ENCODE data around the gene MYOG. TPM values are rescaled to one million over a fixed set of nuclear protein-coding genes. Genes with fewer than 3 reads are reported as not detected.

Gene MYOG
- total RNA-seq, 4 donors from 2014 or later = 21.4 to 146 (median 73.1) TPM

DNA sequence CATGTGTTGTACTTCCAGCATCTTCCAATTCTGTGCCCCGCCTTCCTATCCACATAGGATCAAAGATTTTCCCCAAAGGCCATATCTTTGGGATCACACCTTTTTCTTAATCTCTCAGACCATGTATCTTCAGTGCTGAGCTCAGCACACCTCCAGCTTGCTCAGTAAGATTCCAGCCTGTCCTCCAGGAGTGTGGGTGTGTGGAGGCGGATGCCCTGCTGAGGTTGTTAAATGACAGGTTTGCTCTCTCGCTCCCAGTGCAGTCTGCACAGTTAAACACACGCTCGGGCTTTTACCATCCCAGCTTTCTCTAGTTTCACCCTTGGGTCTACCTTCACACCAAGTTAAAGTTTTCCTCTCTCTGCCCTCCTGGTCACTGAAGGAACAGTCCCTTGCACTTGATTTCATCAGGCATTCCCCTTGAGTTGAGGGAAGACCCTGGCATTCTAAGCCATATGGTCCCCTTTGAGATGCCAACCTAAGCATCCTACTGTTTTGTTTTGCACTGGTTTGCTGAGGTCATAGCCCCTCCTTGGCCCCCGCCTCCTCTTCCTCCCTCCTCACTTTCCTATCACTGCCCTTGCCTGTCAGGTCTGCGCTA is 13.7 kb downstream of the MYOG start:
- H3K4me3 ChIP-seq = no peak overlapping the region
- H3K9me3 ChIP-seq = no peaks in the 10 kb centered on the region
- H3K27ac ChIP-seq = peak overlapping the region in 2 of 4 donors; percentile 18 to 44
- H3K27me3 ChIP-seq = no peaks in the 10 kb centered on the region
- H3K4me1 ChIP-seq = peaks cover 31 to 36% of the 10 kb centered on the region in 2 donors
- in situ Hi-C loops (cut with MboI; ENCODE audit: low sequenced_read_pairs in 4 of 4) = no loop called here
- no peak for TF ChIP-seq POLR2A (IDR thresholded peaks at IDR 0.05)
- no peak for TF ChIP-seq CTCF (IDR thresholded peaks at IDR 0.05 in 4 of 5, conservative IDR thresholded peaks at IDR 0.05 in 1 of 5)
- DNase-seq (no peak), ATAC-seq (no peak)
- peaks cover 0 to 4% of the 10 kb centered on the region in 2 donors for H3K36me3 ChIP-seq
- intact Hi-C loops (cut with DNase I; ENCODE audit: low total_unique reads) = no loop called here

GRCh38 chr1:203069030-203069747 is 16.6 kb downstream of the MYOG start:
- Histone ChIP-seq H3K36me3 (peaks cover 0 to 5% of the 10 kb centered on the region in 2 donors), H3K4me3 (no peak overlapping the region), H3K4me1 (peaks cover 33 to 46% of the 10 kb centered on the region in 2 donors), H3K9me3 (no peaks in the 10 kb centered on the region), H3K27me3 (no peaks in the 10 kb centered on the region), H3K27ac (peak overlapping the region; percentile 79 to 88 (median 84))
- in situ Hi-C loops (cut with MboI; ENCODE audit: low sequenced_read_pairs in 4 of 4) = no loop called here
- intact Hi-C loops (cut with DNase I; ENCODE audit: low total_unique reads) = no loop called here
- DNase-seq = peak; percentile 42 to 89
- peak; percentile 91 to 94 for ATAC-seq
- TF ChIP-seq CTCF (IDR thresholded peaks at IDR 0.05 in 4 of 5, conservative IDR thresholded peaks at IDR 0.05 in 1 of 5) (no peak), POLR2A (IDR thresholded peaks at IDR 0.05) (peak in 1 of 2 donors; percentile 19)

GRCh38 chr1:203066965-203067364 is 18.8 kb downstream of the MYOG start:
- peak overlapping the region in 3 of 4 donors; percentile 79 to 88 (median 85) for H3K27ac ChIP-seq
- peaks cover 33 to 46% of the 10 kb centered on the region in 2 donors for H3K4me1 ChIP-seq
- DNase-seq (no peak), ATAC-seq (no peak)
- intact Hi-C loops (cut with DNase I; ENCODE audit: low total_unique reads) (no loop called here), in situ Hi-C loops (cut with MboI; ENCODE audit: low sequenced_read_pairs in 4 of 4) (no loop called here)
- H3K27me3 ChIP-seq = no peaks in the 10 kb centered on the region
- no peak overlapping the region for H3K4me3 ChIP-seq
- no peak for TF ChIP-seq POLR2A (IDR thresholded peaks at IDR 0.05)
- TF ChIP-seq CTCF (IDR thresholded peaks at IDR 0.05 in 4 of 5, conservative IDR thresholded peaks at IDR 0.05 in 1 of 5) = no peak
- peaks cover 0 to 11% of the 10 kb centered on the region in 2 donors for H3K36me3 ChIP-seq
- no peaks in the 10 kb centered on the region for H3K9me3 ChIP-seq

DNA sequence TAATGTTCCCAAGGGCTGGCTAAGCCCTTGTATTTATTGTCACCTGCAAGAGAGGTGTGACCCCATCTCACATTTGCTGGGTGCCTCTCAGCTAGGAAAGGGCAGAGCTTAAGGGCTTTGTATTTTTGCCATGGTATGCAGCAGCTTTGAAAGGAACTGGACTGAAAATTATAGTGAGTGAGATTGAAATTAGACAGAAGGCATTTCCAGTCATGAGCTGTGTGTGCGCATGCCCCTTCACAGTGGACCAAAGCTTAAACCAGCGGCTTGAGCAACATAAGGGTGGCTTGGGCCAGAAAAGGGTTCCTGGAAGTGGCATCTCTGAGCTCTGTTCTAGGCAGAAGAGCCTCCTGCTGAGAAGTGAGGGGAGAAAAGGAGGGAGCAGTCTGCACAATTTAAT is 19.8 kb downstream of the MYOG start:
- Histone ChIP-seq H3K4me3 (no peak overlapping the region), H3K36me3 (peaks cover 0 to 7% of the 10 kb centered on the region in 2 donors), H3K4me1 (peaks cover 33 to 46% of the 10 kb centered on the region in 2 donors), H3K9me3 (no peaks in the 10 kb centered on the region), H3K27me3 (no peaks in the 10 kb centered on the region), H3K27ac (peak overlapping the region; percentile 37 to 88 (median 44))
- intact Hi-C loops (cut with DNase I; ENCODE audit: low total_unique reads) (no loop called here), in situ Hi-C loops (cut with MboI; ENCODE audit: low sequenced_read_pairs in 4 of 4) (no loop called here)
- DNase-seq = no peak
- TF ChIP-seq CTCF (IDR thresholded peaks at IDR 0.05 in 4 of 5, conservative IDR thresholded peaks at IDR 0.05 in 1 of 5) (no peak), POLR2A (IDR thresholded peaks at IDR 0.05) (no peak)
- no peak for ATAC-seq
